Hematopoietic multipotent progenitor cell treated with erythropoietin and hydrocortisone succinate and interleukin-3 and kit ligand, for 8 days (in vitro differentiated cells): ENCODE measurements around the gene SLC6A16.
"Not testable (repeated sequence)": the region's sequence is repeated elsewhere in the genome, so short reads cannot be mapped to it uniquely, and the experiment has no call there.

Experiments used
- DNase-seq: peaks from one replicate; pipeline ENCODE4 v3.0.0-alpha.2; 2015

SLC6A16 gene

DNA sequence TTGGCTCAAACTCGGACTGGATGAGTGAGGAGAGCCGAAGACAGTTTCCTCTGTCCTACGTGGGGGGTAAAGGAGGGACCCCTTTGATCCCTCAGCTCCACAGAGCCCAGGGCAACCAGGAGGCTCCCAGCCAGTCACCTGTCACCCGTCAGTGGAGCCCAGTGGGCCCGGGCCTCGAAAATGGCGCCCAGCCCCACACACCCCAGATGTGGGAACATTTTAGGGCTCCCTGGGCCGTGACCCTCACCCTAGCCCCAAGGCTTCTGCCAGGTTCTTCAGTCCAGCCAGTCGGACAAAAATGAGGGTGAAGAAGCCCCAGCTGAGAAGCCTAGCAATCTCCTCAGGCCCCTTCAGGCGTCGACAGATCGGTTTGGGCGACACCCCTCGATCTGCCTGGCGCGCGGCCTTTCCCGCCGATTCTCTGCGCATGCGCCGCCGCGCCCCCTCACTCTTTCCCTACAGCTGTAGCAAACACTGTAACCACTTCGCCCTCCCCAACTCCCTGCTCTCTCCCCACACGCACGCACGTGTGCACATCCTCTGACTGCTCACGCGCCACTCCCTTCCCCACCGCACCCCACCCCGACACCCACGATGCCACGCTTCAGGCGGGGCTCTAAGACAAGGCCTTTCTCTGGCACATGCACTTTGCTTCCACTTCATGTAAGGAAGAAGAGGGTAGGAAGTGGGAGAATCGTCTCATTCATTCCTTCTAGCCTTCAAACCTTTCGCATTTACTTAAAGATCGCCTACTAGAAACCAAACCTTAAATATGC lies at the start of gene SLC6A16:
TSS of gene SLC6A16 (minus strand) at position 391 of the 776 bp plus-strand sequence. CDS start 13,844 bp downstream, outside the sequence.
- DNase-seq = no peak

DNA sequence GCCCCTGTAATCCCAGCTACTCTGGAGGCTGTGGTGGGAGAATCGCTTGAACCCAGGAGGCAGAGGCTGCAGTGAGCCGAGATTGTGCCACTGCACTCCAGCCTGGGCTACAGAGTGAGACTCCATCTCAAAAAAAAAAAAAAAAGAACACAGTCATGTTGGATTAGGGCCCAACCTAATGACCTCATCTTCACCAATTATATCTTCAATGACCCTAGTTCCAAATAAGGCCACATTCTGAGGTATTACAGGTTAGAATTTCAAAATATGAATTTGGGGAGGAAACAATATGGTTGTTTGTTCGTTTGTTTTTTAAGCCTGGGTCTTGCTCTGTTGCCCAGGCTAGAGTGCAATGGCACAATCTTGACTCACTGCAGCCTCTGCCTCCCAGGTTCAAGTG lies 48.2 kb upstream of the SLC6A16 start:
- not testable (repeated sequence) for DNase-seq

DNA sequence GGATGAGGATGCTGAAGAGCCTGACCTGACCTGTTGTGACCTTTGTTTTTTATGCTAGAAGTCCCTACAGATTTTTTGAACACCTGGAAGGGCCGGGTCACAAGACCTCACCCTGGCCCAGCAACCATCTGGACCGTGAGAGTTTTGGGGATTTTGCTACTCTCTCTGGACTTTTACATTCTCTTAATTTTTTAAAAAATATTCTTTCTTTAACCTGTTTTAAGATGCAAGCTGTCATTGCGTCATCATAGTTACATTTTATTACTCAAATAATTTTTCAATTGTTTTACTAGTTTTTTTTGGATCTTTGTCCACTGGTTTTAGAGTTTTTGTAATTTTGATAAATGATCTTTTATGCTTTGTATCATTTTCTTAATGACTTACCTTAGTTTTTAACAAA lies 46.2 kb upstream of the SLC6A16 start:
- no peak for DNase-seq

DNA sequence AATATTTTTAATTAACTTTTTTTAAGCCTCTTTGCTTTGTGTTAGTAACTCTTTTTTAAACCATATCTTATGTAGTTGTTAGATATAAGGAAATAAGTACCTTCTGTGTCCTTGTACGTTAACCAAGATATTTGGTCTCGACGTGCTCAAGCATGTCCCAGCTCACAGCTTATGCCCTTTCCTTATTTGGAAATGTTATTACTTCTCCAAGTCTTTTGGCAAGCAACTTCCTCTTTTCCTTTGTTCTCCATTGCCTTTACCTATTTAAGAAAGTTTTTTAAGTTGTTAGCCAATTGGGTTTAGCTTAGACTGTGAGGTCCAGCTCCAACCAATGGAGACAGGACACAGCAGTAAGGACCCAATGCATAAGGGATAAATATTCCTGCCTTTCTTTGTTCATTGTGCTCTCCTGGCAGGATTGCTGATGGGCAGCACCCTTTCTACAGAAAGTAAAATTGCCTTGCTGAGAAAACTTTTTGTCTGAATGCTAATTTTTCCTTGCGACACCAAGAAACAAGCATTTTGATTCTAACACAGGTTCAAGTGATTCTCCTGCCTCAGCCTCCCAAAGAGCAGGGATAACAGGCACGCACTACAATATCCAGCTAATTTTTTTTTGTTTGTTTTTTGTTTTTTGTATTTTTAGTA lies 43.8 kb upstream of the SLC6A16 start:
- DNase-seq = no peak

DNA sequence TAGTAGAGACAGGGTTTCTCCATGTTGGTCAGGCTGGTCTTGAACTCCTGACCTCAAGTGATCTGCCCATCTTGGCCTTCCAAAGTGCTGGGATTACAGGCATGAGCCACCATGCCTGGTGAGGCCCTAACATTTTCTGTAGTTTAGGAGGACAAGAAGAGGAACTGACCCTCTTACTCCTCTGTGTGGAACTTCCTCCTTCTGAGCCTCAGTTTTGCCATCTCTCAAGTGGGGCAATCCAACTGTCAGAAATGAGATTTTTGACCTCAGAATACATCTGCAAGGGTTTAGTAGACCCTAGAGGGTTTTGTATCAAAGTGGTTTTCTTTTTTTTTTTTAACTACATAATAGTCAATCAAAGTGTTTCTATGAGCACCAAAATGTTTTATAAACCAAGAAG lies 41.1 kb upstream of the SLC6A16 start:
- DNase-seq = no peak

DNA sequence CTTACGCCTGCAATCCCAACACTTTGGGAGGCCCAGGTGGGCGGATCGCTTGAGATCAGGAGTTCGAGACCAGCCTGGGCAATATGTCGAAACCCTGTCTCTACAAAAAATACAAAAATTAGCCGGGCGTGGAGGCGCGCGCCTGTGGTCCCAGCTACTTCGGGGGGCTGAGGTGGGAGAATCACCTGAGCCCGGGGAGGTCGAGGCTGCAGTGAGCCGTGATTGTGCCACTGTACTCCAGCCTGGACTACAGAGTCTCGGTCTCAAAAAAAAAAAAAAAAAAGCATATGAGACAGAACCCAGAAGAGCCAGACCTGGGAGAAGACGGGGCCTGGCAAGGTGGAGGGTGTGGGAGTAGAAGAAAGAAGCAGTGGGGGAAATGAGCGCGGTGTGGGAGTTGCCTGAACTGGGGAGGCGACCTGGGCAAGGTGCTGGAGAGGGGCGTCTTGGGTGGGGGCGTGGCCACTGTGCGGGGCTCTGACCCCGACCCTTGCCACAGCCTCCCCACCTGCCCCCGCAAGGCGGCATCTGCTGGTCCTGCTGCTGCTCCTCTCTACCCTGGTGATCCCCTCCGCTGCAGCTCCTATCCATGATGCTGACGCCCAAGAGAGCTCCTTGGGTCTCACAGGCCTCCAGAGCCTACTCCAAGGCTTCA lies 39.2 kb upstream of the SLC6A16 start:
- DNase-seq = no peak

DNA sequence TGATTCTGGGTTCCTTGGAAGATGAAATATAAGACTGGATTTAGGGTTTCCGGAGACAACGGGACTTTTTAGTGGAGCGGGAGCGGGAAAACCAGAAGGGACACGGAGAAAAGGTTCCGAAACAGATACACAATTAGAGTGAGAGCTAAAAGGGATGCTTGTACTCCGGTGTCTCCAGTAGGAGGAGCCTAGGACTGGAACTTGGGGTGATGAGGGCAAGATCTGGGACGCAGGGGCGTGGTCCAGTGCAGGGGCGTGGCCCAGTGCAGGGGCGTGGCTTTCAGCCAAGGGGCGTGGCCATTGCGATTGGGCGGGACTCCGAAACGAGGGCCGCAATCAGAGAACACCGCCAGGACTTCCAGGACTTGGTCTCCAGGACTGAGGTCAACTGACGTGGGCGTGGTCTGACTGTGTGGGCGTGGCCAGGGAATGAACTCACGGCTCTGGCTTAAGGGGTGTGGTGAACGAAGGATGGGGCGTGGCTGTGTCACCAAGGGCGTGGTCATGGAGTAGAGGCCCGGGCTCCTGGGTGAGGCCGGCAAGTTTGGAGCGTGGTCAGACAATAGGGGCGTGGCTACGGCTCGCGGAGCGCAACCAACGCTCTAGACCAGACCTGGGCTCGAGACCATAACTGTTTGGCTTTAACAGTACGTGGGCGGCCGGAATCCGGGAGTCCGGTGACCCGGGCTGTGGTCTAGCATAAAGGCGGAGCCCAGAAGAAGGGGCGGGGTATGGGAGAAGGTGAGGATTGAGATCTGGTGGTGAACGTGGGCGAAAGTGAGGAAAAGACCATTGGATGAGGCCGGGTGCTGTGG lies 38.5 kb upstream of the SLC6A16 start, which contains the start of gene DKKL1:
TSS of gene DKKL1 (plus strand) at position 610 of the 815 bp plus-strand sequence. CDS start at position 732, 122 bp downstream.
- peak; percentile 97 for DNase-seq

DNA sequence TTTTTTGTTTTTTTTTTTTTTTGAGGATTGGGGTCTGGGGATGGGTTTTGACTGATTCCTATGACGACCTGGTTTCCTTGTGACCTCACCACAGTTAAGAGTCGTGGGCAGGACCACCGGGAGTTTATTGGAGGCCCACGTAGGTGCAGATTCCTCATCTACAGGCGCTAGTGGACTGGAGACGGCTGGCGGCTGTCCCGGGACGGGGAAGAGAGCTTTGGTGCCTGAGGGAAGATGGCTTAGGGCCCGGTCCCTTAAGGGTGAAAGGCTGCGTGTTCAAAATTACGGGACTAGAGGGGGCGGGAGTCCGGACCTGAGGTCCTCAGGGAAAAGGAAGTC lies 37.9 kb upstream of the SLC6A16 start:
- no peak for DNase-seq

DNA sequence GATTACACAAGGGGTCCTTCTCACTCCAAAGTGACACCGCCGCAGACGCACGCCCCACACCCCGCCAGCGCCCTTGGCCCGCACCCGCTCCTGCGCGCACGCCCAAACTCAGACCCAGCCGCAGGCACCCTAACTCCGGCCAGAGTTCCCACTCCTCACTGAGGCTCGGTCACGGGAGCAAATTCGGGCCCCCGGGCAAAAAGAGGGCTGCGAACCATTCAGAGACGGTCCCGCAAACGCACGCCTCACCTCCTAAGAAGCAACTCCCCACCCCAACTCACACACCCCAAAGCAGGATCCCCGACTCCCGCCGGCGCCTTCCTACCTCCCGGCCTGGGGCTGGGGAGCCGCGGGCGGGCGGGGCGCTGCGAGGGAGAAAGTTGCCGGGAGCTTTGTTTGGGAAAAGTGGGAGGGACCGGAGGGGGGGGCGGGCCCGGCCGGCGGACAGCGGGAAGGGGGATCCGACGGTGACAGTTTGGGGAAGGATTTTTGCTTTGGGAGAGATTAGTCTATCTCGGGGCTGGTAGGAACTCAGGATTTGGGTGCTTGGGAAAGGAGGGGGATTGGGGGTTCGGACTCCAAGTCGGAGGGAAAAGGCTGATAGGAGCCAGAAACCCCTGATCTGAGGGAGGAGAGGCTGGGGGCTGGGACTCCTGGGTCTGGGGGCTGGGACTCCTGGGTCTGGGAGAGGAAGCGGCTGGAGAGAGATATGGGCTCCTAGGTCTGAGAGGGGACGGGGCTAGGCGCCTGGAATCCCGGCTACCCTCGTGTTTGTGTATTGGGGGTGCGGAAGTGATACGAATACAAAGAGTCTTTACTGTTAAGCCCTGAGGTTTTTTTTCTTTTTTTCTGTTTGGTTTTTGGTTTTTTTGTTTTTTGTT lies 37.3 kb upstream of the SLC6A16 start, which contains the start of gene TEAD2:
TSS of gene TEAD2 (minus strand) at position 369 of the 881 bp plus-strand sequence. CDS start 2,341 bp downstream, outside the sequence.
- no peak for DNase-seq

DNA sequence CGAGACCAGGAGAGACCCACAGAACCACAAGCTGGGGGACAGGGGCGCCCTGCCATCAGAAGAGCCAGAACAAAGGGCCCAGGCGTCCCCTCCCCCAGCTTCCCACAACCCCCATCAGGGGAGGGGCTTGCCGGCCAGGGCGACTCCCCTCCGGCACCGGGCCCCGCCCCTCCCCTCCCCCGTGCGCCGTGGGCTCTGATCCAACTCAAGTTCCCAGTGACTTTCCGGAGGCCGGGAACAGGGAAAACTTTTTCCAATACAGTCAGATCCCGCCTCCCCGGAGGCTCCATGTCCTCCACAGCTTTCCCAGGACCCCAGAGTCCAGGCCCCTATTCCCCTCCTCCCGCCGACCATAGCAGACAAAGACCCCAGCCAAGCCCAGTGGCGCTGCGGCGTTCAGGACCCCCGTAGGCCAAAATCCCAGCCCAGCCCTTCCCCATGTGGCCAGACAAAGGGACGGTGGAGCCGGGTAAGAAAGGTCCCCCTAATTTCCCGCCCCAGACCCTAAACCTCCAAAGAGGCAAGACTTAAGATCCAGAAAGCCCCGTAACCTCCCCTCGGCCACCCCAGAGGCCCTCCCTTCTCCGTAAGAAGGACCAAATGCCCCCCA lies 36.6 kb upstream of the SLC6A16 start:
- no peak for DNase-seq

DNA sequence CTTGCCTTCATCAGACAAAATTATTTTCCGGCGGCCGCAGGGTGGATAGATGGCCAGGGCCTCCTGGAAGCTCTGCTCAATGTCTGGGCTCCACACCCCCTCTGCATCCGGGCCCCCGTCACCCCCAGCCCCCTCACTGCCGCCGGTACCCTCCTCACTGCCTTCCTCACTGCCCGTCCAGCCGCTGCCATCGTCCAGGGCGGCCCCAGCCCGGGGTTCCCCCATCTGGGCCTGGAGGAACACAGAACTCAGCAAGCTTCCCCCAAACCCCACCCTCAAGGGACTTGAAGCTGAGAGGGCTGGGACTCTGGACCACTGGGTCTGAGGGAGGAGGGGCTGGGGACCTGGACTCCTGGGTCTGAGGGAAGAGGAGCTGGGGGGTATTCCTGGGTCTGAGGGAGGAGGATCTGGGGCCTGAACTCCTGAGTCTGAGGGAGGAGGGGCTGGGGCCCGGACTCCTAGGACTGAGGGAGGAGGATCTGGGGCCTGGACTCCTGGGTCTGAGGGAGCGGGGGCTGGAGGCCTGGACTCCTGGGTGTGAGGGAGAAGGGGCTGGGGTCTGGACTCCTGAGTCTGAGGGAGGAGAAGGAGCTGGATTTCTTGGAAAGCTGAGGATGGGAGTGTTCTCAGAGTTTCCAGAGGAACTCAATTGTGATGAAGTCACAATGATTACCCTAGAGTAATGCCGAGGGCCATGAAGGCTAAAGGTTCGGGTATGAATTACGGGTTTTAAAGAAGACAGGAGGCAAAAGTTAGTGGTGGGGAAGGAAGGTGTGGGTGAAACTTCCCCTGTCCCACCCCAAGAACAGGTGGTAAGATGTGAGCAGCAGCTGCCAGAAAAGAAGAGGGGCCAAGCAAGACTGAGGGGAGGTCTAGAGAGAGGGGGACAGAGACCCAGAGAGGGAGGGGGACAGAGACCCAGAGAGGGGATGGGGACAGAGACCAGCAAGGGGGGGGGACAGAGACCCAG lies 35.1 kb upstream of the SLC6A16 start:
- DNase-seq = no peak

DNA sequence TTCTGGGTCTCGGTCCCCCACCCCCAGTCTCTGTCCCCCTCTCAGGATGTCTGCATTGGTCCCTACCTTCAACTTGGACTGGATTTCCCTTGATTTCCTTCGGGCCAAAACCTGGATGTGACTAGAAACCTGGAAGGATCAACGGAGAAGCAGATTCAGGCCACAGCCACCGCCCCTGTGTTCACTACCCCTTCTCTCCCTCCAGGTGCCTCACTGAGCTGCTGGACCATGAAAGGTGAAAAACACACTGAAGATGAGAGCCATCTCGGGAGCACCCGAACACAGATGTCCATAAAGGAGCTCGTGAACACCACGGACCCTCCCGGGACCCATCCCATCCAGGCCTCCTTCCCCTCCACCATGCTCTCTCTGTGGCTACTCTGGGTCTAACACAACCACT lies 32.2 kb upstream of the SLC6A16 start:
- no peak for DNase-seq

DNA sequence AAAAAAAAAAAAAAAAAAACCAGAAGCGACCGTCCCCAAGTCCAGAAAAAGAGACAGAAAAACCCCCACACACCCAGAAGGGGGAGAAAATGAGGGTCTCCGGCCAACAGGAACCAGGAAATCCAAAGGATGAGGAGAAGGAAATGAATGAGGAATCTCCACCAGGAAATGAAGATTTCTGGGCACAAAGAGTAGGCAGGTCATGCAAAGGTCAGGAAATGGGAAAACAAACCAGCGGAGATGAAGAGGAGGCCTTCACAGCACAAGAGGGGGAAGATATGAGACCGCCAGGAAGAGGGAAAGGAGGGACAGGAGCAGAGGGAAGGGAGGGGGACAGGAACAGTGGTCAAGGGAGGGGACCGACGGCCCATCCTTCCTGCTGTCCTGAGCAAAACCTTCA lies 31.4 kb upstream of the SLC6A16 start:
- DNase-seq = no peak

DNA sequence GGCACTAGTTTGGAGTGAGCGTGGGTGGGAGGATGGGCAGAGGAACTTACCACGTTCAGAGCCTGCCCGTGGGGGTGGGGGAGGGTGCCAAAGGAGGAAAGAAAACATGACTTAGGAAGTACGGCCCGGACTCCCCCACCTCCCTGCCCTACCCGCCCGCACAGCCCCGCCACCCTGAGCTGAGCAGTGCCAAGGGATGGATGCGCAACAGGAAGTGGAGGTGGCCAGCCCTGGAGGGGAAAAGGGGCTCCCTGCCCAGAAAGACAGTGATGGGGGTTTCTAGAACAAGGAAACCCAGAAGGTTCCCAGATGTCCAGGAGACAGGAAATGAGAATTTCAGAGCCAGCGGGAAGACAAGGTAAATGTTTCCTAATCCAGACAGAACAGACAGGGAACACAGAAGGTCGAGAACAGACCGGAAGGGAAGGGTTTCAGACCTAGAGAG lies 30.9 kb upstream of the SLC6A16 start:
- no peak for DNase-seq

DNA sequence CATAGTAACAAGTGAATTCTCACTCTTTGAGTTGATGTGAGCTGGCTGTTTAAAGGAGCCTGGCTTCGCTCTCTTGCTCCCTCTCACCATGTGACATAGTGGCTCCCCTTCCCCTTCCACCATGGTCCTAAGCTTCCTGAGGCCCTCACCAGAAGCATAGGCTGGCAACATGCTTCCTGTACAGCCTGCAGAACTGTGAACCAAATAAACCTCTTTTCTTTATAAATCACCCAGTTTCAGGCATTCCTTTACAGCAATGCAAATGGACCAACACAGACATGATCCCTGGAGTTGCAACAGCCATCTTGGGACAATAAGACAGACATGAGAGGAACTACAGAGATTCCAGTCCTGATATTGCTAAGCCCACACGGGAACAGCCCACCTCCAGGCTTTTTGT lies 24.6 kb upstream of the SLC6A16 start:
- DNase-seq = no peak

DNA sequence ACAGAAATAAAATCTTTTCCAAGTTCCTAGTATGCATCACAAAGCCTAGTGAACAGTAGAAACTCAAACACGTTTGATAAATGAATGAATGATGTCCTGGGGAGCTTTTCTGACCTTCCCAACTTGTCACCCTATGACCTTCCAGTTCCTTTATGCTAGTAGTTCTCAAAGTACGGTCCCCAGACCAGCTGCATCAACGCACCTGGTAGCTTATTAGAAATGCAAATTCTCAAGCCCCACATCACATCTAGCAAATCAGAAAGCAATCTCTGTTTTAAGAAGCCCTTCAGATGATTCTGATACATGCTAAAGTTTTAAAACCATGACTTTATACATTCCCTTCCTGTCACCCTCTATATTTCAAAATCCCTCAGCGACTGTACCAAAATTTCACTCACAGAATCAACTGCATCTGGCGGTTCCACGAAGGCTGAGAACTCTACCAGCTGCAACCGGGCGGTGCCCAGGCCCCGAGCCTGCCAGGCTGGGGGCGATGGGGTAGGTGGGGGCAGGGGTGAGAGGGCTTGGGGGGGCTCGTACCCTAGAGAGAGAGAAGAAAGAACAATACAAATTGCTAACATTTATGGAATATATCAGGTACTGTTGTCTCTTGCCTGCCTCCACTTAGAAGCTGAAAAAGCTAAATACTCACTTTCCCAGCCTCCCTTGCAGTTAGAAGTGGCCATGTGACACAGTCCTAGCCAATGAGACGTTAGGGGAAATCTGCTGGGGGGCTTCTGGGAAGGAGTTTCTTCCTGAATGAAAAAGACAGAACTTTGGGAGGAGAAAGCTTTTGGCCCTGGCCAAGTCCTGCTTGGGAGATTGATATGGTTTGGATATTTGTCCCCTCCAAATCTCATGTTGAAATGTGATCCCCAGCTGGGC lies 23.6 kb upstream of the SLC6A16 start:
- no peak for DNase-seq

DNA sequence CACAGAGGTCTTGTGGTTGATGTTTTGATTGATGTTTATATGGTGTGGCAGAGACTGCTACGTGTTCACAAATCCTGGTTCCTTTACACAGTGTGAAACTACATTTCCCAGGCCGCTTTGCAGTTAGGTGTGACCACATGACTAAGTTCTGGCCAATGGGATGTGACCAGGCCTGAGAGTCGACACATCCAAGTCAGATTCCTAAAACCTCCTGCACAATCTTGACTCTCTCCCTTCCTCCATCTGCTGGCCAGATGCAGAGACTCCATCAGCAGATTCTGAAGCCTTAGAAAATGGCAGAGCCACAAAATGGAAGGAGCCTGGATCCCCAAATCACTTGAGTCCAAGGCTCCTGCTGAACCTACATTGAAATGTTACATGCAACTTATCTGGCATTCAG lies 22.8 kb upstream of the SLC6A16 start:
- DNase-seq = peak; percentile 43

DNA sequence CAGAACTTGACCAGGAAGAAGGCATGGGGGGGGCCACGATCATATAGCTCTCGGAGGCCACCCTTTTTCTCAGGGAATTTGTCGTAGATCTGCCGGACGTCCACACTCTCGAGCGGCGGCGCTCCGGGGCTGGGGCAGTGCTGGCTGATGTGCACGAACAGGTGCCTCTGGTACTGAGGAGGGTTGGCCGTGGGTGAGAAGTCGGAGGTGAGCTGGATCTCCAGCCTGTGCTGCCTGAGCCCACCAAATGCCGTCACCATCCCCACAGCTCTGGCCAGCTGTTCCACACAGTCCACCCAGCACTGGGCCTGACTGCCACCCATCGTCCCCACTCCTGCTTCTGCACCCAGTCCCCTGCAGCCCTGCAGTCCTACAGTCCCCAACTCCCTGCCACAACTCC lies 22.2 kb upstream of the SLC6A16 start:
- DNase-seq = no peak
